HTERT RPE-1 (cell line): Measurements from ENCODE around the gene TSPOAP1.

Experiments used
- in situ Hi-C: fragments of 300-500 bp; cut with MboI; formaldehyde crosslinking; loops from 4 replicates; pipeline ENCODE4 v1.14.3; 2020; ENCODE audit warnings: low sequenced_read_pairs

TSPOAP1 gene

GRCh38 chr17:58305626-58306025 lies 23.0 kb downstream of the TSPOAP1 start:
- in situ Hi-C loops = no loop called here

GRCh38 chr17:58304750-58305486 lies 23.7 kb downstream of the TSPOAP1 start:
- in situ Hi-C loops = no loop called here

DNA sequence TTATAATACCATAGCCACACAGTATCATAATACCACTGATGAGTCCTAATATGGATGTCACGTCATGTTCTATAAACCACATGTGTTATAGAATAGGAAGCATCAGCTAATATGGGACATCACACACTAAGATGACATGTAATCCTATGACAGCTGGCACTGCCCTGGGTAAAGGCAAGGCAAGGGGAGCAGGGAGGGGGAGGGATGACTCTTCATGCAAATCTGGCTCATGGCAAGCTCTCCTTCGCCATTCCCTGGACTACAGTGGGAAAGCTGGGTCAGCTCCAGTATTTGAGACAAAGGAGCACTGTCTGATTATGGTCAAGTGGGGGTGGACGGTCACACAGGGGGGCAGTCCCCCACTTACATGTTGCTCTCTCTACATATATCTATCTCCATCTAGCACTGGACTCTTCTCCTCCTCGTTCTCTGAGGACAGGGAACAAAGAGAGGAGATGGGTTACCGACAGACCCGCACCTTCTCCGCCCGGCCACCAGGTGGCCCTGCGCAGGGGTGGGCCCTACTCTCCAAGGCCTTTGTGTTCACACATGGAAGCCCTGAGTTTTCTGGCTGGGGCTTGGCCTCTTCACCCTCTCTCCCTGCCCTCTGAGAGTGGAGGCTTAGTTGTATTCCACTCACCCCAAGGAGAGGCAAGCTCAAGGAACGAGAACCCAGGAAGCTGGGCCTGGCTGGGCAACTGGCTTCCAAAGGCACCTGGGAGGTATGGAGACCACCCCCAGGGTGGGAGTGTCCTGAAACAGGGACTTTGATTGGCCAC lies 24.4 kb downstream of the TSPOAP1 start:
- in situ Hi-C loops = no loop called here

DNA sequence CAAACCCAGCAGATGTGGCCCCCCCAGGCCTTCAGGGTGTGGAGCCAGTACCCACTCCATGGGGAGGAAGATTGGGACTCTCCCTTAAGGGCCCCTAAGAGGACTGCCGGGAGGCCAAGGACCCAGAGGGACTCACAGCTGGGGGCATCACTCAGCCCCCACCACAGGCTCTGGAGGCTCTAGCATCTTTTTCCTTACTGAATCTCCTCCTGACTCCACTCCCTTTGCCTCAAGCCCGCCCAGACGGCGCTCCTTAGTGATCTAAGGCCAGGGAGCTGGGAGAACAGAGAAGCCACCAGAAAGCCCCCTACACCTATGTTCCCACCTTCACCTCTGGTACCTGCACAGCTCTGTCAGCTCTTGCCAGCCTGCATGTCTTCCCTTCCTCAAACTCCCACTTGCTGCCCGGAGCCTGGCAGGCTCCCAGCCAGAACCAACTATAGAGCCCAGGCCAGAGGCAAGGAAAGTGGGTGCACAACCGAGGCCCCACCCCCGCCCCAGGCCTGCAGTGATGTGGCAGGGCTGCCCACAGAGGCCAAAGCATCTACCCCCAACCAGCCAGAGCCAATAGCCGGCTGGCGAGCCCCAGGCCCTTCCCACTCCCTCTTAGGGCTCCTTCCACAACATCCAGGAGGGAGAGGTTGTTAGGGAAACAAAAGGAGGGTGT lies 25.5 kb downstream of the TSPOAP1 start:
- in situ Hi-C loops = no loop called here

DNA sequence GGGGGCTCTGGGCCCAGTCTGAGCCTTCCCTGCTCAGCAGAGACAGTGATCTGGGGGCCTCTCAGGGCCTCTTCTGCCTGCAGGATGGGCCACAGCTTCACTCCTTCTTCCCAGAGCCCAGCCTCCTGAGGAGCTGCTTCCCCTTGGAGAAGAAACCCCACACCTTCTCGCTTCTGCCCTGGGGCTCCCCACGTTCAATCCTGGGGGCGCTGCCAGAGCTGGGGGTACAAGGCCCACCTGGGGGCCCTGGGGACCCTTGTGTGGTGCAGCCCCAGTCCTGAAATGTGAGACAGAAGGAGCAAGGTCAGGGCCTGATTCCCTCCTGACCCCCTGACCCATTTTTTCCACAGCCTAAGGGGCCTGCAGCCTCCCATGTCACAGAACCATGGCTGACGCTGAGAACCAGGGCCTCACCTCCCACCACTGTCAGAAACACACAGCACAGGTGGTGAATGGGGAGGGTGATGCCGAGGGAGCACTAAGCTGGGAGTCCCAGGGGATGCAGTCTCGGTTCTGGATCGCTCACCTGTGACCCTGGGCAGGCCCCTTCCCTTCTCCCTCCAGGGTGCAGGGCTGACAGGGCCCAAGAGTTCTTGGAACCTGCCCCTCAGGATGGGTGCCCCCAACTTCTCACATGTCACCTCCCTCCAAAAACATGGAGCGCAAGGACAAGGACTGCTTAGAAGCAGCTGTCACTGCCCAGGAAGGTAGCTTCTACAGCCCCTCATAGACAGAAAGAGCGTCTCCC lies 26.2 kb downstream of the TSPOAP1 start:
- in situ Hi-C loops = no loop called here

- in situ Hi-C loops = no loop called here
These were observed 27.0 kb downstream of the TSPOAP1 start for GRCh38 chr17:58301504-58302150.

- in situ Hi-C loops = no loop called here
These were observed 28.3 kb downstream of the TSPOAP1 start for GRCh38 chr17:58300336-58300735.

- in situ Hi-C loops = no loop called here
These were observed 34.6 kb downstream of the TSPOAP1 start for GRCh38 chr17:58294034-58294433.

DNA sequence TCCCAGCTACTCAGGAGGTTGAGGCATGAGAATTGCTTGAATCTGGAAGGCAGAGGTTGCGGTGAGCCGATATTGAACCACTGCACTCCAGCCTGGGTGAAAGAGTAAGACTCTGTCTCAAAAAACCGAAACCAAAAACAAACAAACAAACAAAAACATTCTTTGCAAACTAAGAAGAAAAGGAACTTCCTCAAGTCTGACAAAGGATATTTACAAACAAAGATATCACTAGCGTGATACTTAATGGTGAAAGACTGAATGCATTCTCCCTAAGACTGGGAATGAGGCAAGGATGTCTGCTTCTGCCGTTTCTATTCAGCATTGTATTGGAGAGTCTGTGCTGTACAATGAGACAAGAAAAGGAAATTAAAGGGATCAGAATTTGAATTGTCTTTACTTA lies 37.3 kb downstream of the TSPOAP1 start:
- in situ Hi-C loops = no loop called here

- in situ Hi-C loops = no loop called here
These were observed 38.7 kb downstream of the TSPOAP1 start for GRCh38 chr17:58289869-58290268.

DNA sequence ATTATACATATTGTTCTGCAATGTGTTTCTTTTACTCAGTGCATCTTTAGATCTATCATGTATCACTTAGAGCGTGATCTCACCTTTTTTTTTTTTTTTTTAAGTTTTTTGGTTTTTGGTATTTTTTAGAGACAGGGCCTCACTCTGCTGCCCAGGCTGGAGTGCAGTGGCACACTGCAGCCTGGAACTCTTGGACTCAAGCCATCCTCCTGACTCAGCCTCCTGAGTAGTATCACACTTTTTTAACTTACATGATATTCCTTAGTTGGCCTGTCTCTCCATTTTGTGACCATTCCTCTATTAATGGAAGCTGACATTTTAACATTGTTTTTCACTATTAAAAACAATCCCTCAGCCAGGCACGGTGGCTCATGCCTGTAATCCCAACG lies 43.2 kb downstream of the TSPOAP1 start:
- in situ Hi-C loops = no loop called here

DNA sequence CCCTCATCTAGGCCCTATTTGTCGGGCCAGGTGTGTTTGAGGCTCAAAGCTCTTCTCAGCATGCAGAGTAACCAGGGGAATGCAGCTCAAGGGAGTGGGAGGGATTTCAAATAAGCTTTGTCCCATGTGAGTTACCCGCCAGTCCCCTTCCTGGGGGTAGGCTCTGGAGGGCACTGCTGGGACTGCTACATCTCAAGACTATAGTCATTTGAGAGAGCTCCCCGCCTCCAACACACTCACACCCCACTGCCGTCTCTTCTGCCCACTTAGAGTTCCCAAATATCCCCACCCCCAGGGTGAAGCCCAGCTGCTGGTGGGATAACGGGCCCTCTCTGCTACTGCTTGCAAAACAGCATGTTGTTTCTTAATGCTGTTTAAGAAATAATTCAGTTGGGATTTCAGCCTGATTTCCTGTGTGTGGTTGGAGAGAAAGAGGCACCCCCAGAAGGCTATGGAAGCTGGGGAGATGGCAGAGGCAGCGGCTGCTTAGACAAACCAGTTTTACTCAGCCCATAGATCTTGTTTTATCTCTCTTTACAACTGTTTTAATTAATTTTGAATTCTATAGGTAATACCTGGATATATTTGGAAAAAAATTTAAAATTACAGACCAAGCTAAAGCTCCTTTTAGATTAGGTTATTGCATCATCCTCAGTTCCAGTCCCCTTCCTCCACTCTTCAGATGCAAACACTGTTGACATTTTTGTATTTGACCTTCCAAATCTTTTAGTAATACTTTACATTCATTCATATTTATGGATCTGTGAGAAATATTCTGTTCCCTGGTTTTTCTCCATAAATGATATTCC lies 43.8 kb downstream of the TSPOAP1 start:
- in situ Hi-C loops = no loop called here

DNA sequence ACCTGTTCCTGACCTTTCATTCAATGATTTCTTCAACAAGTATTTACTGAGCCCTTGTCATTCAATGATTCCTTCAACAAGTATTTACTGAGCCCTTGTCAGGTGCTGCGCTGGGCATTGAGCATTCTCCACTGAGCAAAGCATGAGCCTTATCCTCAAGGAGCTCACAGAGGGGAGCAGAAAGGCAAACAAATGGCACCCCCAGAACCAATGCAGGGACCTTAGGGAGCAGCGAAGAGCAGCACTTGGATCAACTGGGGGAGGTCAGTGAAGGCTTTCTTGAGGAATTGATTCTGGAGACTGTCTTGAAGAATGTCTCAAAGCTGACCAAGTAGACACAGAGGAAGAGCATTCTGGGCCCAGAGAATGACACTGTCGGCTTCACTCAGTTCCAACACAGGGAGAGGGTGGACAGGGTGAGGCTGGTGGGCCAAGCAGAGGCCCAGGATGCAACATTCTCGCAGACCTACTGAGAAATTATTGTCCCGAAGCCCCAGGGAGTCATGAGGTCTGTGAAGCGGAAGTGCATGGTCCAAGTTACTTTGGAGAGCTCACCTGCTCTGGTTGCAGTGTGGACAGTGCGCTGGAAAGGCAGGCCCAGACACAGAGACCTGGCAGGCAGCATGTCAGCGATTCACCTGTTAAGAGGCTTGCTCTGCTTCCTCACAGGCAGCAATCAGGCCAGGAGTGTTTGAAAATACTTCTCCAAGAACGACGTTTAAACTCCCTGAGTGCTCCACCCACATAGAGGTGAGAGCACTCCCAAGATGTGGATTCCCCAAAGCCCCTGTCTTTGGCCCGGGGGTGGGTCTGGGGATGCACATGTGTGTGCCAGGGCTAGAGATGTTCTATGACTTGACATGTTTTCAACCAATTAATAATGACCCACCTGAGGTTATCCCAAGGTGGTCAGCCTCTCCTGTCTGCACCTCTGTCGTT lies 44.7 kb downstream of the TSPOAP1 start:
- in situ Hi-C loops = no loop called here

DNA sequence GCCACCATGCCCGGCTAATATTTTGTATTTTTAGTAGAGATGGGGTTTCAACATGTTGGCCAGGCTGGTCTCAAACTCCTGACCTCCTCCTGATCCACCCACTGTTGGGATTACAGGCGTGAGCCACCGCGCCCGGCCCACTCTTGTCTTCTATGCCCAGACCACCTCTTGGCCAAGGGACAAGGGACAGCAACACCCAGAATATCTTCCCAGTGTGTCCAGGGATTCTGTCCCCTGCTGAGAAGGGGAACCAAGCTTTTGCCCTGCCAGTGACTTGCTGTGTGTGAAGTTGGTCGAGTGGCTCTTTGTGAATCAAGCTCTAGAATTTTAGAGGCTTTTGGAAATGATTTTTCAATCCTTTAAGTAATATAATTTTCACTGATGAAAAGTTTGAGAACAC lies 46.2 kb downstream of the TSPOAP1 start:
- in situ Hi-C loops = no loop called here

DNA sequence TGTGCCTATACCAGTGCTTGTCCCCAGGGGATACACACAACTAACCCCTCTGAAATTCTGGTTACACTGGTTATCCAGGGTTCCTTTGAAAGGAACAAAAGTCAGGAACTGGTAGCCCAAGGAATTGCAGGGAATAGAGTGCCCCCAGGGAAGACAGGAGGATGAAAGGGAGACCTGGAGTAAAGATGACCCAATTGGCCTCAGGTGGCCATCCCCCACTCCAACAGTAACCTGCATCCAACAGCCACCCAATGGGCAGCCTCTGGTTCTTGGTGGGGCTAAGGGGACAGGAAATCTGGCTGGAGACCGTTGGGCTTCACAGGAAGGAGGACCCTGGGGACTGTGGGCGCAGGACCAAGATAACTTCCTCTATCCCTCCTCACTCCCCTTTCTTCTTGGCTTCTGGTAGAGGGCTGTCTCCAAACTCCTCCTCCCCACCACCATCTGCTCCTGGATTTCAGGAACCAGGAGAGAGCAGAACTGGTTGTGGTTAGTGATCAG lies 47.0 kb downstream of the TSPOAP1 start:
- in situ Hi-C loops = no loop called here

DNA sequence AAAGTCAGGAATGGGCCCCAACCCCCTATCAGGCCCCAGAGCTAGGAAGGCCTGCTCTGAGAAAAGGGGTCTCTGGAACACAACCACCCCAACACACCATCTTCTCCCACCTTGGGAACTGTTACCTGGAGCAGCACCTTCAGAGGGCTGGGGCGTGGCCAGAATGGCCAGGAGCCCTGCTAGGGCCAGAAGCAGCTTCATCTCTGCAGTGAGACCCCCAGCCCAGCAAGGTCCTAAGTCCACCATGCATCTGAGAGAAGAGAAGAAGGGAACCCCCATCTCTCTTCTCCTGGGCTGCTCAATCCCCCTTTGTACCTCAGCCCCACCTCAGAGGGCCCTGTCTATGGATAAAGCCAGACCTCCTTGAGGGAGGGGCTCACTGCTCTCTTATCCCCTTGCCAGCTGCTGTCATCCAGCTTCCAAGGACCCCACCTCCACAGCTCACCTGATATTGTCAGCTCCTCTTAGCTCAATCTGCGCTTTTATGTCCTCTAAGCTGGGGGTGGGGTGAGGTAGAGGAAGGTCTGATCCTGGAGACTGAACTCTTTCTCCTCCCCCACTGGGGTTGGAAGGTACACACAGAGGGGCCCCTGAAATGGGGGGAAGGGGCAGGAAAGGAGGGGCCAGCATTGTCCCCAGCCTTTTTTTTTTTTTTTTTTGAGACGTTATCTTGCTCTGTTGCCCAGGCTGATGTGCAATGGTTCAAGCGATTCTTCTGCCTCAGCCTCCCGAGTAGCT lies 47.9 kb downstream of the TSPOAP1 start, which contains the start of gene MPO:
Gene MPO (minus strand): TSS at position 456 of the 738 bp plus-strand sequence. CDS start 177 bp downstream, at position 279.
- in situ Hi-C loops = no loop called here

- in situ Hi-C loops = no loop called here
These were observed 48.7 kb downstream of the TSPOAP1 start for GRCh38 chr17:58279736-58280479.
